Measurements from ENCODE around the gene NBPF1. TPM values are rescaled to one million over a fixed set of nuclear protein-coding genes. Genes with fewer than 3 reads are reported as not detected.

Gene NBPF1
- polyA plus RNA-seq, 1 donor from 2014 or later = 78.0 TPM

Small RNAs within 50 kb of the gene (small RNA-seq; reads per million reads assigned to genes)
- gene RNU1-1 (0 reads per million in 3 experiments), gene RNU1-6P (0 reads per million in 3 experiments)

Other genes starting within 250 kb of the NBPF1 start
- 13.6 and 17.6 TPM in 2 replicates for gene SZRD1, start 246.3 kb downstream of the NBPF1 start, polyA plus RNA-seq
- gene SPATA21, start 176.1 kb downstream of the NBPF1 start, polyA plus RNA-seq = 0.15 and 0.68 TPM in 2 replicates
- 69.3 and 80.2 TPM in 2 replicates for gene NECAP2, start 172.8 kb downstream of the NBPF1 start, polyA plus RNA-seq
- gene RNU1-1, start 99.3 kb downstream of the NBPF1 start, polyA plus RNA-seq = under 0.01 TPM in 1 of 2 replicates, not detected in the other
- gene RNU1-3, start 53.4 kb upstream of the NBPF1 start, polyA plus RNA-seq = under 0.01 TPM in 1 of 2 replicates, not detected in the other
- under 0.01 TPM in 1 of 2 replicates, not detected in the other for gene RNU1-4, start 127.0 kb upstream of the NBPF1 start, polyA plus RNA-seq

All from neural cell (in vitro differentiated cells).